ENCODE measurements around the gene LORICRIN. TPM values are rescaled to one million over a fixed set of nuclear protein-coding genes. Genes with fewer than 3 reads are reported as not detected.

Gene LORICRIN
- total RNA-seq, 1 donor from 2014 or later: not detected

DNA sequence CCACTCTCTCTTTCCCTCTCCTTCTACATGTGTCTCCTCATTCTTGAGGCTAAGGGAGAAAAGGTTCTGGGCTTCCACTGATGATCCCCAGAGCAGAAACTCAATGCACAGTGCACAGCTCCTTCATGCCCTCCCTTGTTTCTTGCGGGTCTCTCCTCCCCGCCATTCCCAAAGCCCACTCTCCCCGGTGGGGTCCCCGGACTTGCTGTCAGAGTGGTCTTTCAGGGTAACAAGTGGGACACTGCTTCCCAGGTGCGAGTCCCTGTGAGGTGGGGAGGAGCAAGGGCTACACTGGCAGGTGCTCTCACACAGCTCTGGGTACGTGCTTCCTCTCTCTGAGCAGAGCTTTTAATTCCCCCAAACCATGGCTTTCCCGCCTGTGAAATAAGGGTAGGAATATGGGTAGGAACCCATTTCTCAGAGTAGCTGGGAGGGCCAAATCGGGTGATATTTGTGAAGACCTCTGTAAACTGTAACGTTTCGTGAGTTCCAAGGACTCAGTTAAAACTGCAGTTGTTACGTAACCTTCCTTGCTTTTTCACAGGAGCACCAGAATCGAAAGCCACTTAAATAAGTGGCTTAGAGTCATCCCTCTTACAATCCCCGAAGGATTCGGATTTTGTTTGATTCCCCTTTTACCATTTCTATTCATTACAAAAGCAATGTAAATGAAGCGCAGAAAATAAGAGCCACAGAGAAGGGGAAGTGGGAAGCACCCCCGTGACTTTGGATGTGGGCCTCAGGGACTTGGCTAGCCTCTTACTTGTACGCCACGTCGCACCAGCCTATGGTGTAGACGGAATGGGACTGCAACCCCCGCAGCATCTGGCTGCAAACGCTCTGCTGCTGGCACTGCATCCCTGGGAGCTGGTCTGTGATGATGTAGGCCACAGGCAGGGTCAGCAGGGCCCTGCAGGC, 47.1 kb downstream of the LORICRIN start:
- no peak for DNase-seq (ENCODE audit: low read depth)

DNA sequence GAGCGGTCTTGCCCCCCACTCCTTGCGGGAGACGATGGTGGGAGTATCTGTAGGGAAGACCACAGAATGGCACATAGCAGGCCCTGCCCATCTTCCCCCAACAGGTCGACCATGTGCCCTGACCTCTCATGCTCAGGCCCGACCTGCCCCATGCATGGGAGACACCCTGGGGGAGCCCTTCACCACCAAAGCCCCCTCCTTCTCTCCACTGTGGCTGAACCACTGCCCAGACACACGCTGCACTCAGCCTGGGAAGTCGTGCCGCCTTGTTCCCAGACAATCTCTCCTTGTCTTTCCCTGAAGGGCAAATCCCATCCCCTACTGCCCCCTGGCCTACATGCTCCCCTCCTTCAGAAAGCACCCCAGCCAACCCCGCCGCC, 47.7 kb downstream of the LORICRIN start:
- DNase-seq (ENCODE audit: low read depth): no peak

- no peak for DNase-seq (ENCODE audit: low read depth)
Measured at GRCh38 chr1:153308540-153308939, 49.1 kb downstream of the LORICRIN start.

DNA sequence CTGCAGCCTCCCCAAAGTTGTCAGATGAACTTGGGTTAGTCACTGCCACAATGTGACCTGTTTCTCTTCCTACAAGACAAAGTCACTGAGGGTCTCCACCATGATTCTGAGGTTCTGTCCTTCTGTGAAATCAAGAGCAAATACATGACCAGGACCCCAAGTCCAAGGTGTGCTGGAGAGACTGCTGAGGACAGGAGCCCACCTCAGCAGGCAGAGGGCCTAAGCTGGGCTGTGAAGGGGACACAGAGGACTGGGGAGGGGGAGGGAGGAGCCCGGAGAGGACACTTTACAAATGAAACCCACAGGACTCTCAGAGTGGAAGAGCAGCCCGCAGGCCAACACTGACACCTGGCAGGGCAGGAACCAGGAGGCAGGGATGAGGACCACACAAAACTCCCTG, 50.0 kb downstream of the LORICRIN start:
- no peak for DNase-seq (ENCODE audit: low read depth)

- DNase-seq (ENCODE audit: low read depth): no peak
Measured at GRCh38 chr1:153310526-153310925, 51.0 kb downstream of the LORICRIN start.

Other genes with a start within 250 kb of the LORICRIN start
- gene SPRR1B, start 228.5 kb upstream of the LORICRIN start, total RNA-seq: not detected in 2 replicates
- gene SPRR2D, start 218.6 kb upstream of the LORICRIN start, total RNA-seq: not detected in 2 replicates
- gene SPRR2A, start 202.2 kb upstream of the LORICRIN start, total RNA-seq: not detected in 2 replicates
- not detected in 2 replicates for gene SPRR2B, start 188.1 kb upstream of the LORICRIN start, total RNA-seq
- not detected in 2 replicates for gene SPRR2E, start 165.2 kb upstream of the LORICRIN start, total RNA-seq
- gene SPRR2F, start 146.2 kb upstream of the LORICRIN start, total RNA-seq: not detected in 2 replicates
- gene SPRR2G, start 108.8 kb upstream of the LORICRIN start, total RNA-seq: not detected in 2 replicates
- not detected in 2 replicates for gene LELP1, start 56.3 kb upstream of the LORICRIN start, total RNA-seq
- gene PRR9, start 42.1 kb upstream of the LORICRIN start, total RNA-seq: not detected in 2 replicates
- gene PGLYRP3, start 53.3 kb downstream of the LORICRIN start, total RNA-seq: not detected in 2 replicates
- gene PGLYRP4, start 89.2 kb downstream of the LORICRIN start, total RNA-seq: not detected in 2 replicates
- 0.70 and 25.0 TPM in 2 replicates for gene S100A9, start 98.2 kb downstream of the LORICRIN start, total RNA-seq
- gene S100A12, start 115.9 kb downstream of the LORICRIN start, total RNA-seq: not detected in 2 replicates
- not detected in 2 replicates for gene S100A8, start 131.4 kb downstream of the LORICRIN start, total RNA-seq
- not detected in 2 replicates for gene S100A7A, start 156.8 kb downstream of the LORICRIN start, total RNA-seq
- not detected in 2 replicates for gene S100A7, start 201.0 kb downstream of the LORICRIN start, total RNA-seq

Data from renal cortical epithelial cell (primary cell).